ELR (cell line): Measurements from ENCODE around the gene NRP1.

Source experiments
- DNase-seq: peaks from one replicate; pipeline ENCODE4 v3.0.0-alpha.2; 2015; ENCODE audit warnings: low read depth

The NRP1 gene

GRCh38 chr10:33349268-33349667, 14.8 kb upstream of the NRP1 start:
- DNase-seq: no peak

- peak; percentile 76 for DNase-seq
Observed at GRCh38 chr10:33347211-33347610, 12.7 kb upstream of the NRP1 start.

DNA sequence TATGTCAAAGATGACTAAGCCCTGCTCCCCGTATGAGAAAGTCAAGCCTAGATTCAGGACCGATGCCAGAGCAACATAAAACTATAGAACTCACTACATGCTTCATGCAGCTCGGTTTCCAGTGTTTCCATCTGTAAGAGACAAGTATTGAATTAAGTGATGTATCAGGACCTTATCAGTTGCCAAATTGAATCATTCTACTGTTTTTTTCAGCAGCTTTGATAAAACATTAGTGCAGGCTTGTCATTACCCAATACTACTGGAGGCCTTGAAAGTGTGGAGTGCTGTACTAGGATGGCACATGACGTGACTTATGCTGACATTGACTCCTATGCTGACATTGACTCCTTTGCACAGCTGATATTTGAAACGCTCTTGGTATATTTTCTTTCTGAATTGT, 10.8 kb upstream of the NRP1 start:
- DNase-seq: peak; percentile 34

GRCh38 chr10:33344676-33345075, 10.2 kb upstream of the NRP1 start:
- DNase-seq: peak; percentile 39

DNA sequence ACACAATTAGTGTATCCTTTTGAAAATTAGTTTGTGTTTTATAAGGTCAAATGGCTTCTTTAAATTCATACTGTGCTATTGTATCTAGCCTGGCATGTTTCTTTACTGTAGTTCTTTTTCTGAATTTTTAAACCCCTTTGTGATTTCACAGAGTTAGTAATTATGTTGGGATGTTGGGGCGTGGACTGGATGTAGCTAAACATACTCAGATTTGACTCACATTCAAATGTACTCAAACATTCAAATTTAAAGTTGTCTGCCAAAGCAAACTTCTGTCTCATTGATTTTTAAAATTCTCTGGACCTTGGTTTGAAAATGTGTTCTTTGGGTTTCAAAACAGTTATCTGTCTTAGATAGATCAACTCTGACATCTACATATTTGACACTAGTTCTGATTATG, 7.2 kb upstream of the NRP1 start:
- peak; percentile 72 for DNase-seq

GRCh38 chr10:33337326-33337957, 3.0 kb upstream of the NRP1 start:
- DNase-seq: peak; percentile 68

GRCh38 chr10:33336582-33337325, 2.3 kb upstream of the NRP1 start:
- DNase-seq: peak; percentile 66

- peak; percentile 85 for DNase-seq
Observed at GRCh38 chr10:33335801-33336581, 1.5 kb upstream of the NRP1 start.

DNA sequence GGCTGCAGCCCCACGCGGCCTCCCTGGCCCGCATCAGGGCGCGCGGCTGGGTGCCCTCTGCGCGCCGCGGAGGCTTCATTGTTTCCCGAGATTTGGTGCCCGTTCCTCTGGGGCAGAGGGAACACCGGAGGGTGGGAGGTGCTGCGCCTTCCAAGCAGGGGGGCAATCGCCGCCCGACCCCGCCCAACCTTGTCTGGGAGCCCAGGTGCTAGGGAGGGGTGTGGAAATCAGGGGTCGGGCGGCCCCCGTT, 1.0 kb upstream of the NRP1 start:
- peak; percentile 62 for DNase-seq

DNA sequence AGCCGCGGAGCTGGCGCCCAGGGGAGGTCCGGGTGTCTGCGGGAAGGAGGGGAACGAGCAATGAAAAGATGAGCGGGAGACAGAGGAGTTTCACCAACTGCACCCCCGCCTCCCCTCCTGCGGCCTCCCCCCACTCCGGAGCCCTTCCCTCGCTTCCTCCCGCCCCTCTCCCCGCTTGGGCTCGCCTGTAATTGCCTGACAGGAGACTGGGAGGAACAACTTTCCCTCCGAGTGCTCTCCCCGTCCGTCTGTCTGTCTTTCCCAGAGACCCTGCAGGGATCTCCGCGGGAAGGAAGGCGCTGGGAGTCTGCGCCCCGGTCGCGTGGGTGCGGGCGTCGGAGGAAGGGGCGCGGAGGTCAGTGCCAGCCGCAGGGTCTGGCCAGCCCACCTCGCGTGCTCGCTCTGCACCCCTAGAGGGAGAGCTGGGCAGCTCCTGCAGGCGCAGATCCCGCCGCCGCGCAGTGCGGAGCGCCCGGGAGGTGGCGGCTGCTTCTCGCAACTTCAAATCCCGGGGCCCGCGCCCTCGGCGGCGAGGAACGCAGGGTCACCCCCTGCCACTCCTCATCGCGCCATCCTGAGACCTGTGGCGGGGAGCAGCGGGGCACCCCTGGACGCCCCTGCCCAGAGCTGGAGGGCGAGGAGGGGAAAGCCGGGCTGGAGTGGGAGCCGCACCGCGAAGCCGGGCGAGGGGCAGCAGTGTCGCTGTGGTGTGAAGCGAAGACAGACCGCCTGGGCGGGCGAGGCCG, 511 bp upstream of the NRP1 start:
- peak; percentile 85 for DNase-seq

DNA sequence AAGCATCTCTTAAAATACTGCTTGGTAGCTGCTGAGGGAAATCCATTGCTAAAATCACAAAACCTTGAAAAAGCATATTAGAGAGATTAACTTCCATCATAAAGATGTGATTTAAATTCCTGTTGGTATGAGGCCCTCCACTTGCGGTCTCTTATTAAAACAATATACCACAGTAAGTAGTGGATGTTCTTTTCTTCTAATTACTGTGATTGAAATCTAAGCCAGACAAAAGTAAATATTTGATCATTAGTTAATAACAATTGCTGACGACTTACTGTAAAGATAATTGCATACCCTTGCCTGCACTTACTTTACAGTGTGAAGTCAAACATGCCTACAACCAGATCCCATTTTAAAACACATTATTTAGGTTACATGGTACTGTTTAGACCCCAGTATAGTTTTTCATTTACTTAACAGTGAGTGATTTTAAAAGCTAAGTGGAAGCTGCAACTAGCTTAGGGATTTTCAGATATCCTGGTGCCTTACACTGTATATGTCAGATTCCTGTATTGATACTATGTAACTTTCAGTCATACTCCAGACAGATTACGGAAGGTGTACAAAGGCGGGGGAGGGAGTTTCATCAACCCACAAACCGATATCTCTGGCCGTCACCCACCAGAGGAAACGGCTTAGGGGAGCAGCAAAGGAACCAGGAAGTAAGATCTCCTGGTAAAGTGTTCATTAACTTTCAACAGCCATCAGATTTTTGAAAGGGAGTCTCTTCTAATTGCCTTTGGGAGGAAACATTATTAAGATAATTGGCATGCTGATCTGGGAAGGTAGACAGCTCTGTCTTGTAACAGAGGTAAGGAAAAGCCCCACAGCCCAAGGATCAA, 986 bp downstream of the NRP1 start:
- DNase-seq: peak; percentile 65

GRCh38 chr10:33332183-33333065, 2.0 kb downstream of the NRP1 start:
- DNase-seq: peak; percentile 39

GRCh38 chr10:33331379-33331694, 3.1 kb downstream of the NRP1 start:
- no peak for DNase-seq

DNA sequence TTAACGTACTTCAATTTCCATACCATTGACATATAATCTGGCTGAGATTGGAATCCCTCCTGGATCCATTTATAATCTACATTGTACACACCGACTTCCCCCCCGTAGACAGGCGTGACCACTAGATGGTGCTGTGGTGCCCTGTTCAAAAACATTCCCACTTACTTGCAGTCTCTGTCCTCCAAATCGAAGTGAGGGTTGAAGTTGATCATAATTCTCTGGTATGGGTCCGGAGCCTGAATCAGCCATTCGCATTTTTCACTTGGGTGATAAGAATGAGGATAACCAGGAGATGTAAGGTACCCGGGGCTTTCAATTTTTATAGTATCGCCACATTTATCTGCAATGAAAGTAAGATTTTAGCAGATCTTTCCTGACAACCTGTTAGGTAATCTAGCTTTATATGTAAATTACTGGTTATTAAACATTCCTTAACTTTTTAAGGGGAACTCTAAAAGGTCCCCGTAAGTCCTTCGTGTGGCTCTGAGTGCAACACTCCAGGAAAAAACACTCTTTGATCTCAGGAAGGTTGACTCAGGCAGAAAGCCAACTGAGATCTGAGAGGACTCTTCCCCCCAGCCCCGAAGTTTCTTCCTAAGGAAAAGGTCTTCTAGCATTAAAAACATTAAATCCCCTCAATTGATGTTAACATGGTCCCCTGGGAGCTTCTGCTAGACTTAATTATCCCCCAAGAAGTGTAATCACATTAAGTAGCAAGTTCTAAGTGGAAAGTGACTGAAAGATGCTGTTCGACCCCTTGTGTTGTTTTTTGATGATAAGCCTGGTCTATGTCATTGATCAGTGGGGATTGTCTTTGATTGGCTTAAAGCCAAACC, 3.7 kb downstream of the NRP1 start:
- DNase-seq: peak; percentile 93

DNA sequence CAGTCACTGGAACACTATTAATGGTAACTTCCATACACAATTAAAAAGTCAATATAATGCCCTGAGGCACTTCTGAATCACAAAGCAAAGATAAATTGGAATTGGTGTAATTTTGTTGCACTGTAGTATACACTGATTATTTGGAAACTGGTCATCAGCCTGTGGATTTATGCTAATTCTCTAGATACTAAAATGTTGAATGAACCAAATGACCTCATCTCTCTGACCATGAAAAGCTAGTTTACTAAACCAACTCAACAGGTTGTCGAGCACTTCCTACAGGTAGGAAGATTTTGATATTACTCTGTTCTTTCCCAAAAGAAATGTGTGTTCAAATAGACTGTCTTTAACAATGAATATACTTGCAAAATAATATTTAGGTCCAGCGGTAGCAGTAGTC, 5.3 kb downstream of the NRP1 start:
- DNase-seq: no peak

DNA sequence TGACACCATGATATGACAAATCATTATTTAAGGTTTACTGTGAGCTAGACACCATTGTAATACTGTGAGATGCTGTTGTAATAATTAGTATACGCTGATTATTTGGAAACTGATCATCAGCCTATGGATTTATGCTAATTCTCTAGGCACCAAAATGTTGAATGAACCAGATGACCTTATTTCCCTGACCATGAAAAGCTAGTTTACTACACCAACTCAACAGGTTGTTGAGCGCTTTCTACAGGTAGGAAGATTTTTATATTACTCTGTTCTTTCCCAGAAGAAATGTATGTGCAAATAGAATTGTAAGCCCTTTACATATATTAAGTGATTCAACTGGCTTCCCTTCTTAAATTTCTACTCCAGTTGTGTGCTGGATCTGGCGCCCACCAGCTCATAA, 6.2 kb downstream of the NRP1 start:
- no peak for DNase-seq

GRCh38 chr10:33327751-33328150, 6.7 kb downstream of the NRP1 start:
- peak; percentile 37 for DNase-seq

DNA sequence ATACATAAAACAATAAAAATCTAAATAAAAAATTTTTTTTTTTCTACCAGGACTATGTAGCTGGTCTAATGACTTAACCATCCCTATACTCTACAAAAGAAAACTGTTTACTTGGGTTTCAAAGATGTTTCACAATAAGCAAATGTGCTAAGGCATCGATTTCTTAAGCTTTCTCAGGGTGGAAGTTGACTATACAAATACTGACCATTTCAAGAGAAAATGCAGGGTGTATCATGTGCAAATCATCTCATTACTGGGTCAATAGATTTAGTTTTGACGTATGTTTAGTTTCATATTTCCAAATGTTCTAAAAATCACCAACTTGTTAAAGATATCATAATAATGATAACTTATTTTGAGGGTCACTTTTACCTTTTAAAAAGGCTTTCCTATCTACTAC, 7.5 kb downstream of the NRP1 start:
- DNase-seq: no peak

DNA sequence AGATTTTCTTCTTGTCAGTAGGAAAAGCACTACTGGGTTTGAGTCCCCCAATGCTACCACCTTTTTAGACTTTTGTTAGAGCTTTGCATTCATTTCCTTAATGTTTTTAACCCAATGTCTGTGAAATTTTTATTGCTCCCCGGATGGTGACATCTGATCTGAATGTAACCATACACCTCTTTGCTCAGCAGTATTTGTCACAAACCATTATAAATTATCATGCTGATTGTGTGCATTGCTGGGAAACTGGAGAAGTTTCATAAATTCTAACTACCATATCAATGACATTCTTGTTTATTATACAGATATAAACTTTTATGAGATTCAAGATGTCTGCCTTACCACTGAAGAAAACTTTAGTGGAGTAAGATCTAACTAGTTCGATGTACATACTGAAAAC, 8.5 kb downstream of the NRP1 start:
- DNase-seq: no peak

DNA sequence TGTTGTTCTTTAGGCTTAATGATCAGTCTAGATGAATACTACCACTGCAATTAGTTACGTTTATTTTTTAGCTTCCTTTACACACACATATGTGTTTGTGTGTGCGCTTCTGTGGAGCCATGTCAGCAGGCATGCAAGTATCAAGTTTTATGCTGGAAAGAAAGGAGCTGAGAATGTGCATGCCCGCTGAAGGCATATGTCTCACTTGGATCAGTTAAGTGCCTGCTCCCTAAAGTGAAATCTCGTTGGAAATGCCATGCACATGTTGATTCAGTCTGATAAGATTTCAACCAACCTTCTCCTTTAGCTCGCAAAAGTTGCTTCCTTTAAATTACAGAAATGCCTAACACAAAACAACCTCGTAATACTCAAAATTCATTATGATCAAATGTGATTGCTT, 10.7 kb downstream of the NRP1 start:
- no peak for DNase-seq
